RCC 7860 (cell line): ENCODE measurements around the gene GOLGA2.

Experiments used
- DNase-seq: peaks from one replicate; pipeline ENCODE4 v3.0.0-alpha.2; 2015; ENCODE audit warnings: low spot score
- FAIRE-seq: peaks from 2 replicates; lab custom pipeline; 2012; peaks lifted over from hg19 to GRCh38; lab: Jason Lieb, UNC

The GOLGA2 gene

DNA sequence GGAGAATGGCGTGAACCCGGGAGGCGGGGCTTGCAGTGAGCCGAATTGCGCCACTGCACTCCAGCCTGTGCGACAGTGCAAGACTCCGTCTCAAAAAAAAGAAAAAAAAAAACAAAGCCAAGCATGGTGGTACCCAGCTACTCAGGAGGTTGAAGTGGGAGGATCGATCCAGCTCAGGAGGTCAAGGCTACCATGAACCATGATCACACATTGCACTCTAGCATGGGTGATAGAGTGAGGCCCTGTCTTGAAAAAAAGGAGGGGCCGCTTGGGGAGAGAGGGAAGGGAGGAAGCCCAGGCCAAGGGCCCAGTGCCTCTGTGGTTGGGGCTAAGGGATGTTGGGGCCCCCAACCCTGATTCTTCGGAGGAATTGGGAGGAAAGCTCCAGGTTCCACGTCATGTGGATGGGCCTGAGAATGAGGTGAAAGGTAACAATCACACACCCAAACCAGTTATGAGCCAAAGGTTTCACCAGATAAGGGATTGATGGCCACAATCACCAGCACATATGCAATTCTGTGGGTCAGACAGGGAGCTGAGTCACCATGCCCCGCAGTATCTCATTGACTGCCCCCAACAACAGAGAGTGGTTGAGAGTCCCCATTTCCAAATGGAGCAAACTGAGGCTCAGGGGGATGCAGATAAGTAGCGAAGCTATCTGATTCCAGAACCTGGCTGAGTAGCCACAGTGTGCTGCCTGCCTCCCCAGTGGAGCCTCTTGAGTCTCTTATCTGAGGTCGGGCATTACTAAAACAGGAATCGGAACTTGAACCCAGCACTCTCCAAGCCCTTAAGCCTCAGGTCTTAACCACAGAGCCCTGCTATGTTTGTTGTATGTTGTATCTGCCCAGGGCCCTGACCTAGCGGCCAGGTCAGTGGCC lies 20.8 kb upstream of the GOLGA2 start:
- no peak for DNase-seq
- FAIRE-seq: no peak

GRCh38 chr9:128294142-128294541 lies 18.3 kb upstream of the GOLGA2 start:
- FAIRE-seq (no peak), DNase-seq (no peak)

DNA sequence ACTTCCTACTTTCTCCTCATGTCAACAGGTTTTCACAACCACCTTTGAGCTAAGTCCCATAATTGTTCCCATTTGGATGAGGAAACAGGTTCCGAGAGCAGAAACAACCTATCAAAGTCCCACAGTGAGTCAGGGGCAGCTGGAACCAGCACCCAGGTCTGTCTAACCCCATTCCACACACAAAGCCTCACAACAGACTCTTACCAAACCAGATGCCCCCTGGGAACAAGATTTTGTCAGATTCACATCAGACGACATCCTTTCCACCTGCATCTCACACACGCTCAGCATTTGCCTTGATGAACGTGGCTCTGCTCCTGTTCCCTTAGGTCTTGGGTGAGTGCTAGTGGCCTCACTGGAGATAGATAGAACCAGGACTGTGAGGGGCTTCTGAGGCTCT lies 17.3 kb upstream of the GOLGA2 start:
- FAIRE-seq (no peak), DNase-seq (no peak)

DNA sequence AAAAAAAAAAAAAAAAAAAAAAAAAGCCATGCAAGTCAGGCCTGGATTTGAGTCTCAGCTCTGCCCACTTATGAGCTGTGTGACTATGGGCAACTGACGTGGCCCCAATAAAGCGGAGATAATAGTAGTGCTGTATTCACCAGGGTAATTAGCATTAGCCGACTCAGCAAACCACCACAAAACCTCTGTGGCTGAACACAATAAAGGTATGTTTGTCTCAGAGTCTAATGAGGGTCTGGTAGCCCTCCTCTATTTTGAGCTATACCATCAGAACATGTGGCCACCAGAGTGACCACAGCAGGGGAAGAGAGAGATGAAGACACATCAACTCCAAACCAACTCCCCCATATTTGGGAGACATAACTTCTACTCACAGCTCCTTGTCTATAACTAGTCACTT lies 16.2 kb upstream of the GOLGA2 start:
- no peak for FAIRE-seq
- DNase-seq: no peak

GRCh38 chr9:128288273-128289004 lies 12.6 kb upstream of the GOLGA2 start:
- DNase-seq (no peak), FAIRE-seq (no peak)

- no peak for DNase-seq
- FAIRE-seq: no peak
These were observed 10.6 kb upstream of the GOLGA2 start for GRCh38 chr9:128286440-128286839.

- no peak for FAIRE-seq
These were observed 9.4 kb upstream of the GOLGA2 start for GRCh38 chr9:128285033-128285784.

DNA sequence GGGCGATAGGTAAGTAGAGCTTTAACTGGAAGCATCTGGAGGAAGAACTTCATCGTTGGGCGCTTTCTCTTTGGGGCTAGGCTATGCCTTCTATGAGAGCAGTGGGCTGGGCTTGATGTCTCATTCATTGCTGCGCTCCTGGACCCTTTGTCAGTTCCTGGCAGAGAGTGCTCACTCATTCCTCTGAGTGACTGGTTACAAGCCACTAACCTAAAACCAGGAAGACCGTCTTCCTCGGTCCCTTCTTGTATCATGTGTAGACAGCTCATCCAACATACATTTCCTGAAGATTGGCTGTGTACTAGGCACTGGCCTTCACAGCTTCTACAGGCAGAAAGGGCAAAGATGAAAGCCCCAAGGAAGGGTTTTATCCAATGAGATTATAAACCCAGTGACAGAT lies 6.7 kb upstream of the GOLGA2 start:
- FAIRE-seq (no peak), DNase-seq (no peak)

More at GRCh38 chr9:128285033-128285784, 9.4 kb upstream of the GOLGA2 start:
- DNase-seq: no peak

DNA sequence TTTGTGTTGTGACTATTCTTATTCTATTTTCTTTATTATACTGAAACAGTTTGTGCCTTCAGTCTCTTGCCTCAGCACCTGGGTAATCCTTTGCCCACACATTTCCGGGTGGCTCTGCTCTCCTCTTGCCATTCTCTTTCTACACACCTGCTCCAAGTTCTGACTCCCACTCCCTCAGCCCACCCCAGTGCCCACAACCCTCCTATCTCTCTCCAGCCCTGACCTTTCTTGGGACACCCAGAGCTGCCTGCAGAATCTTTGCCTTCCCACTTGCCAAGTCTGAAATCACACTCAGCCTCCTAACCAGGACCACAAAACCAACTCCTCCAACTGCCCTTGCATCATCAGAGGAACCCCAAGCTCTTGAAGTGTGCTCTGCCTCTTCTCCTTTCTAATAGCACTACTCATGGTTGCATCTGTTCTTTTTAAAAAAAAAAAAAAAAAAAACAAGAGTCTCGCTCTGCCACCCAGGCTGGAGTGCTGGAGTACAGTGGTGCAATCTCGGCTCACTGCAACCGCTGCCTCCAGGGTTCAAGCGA lies 4.3 kb upstream of the GOLGA2 start:
- FAIRE-seq: no peak
- no peak for DNase-seq

- FAIRE-seq: peak; percentile 84
These were observed 3.6 kb upstream of the GOLGA2 start for GRCh38 chr9:128279088-128280073.

GRCh38 chr9:128276574-128277270 lies 915 bp upstream of the GOLGA2 start:
- FAIRE-seq (no peak), DNase-seq (peak; percentile 42)

More at GRCh38 chr9:128279088-128280073, 3.6 kb upstream of the GOLGA2 start:
- peak; percentile 65 for DNase-seq

- DNase-seq: peak; percentile 100
- FAIRE-seq: peak; percentile 88
These were observed 284 bp upstream of the GOLGA2 start, which contains the start of gene SWI5 for GRCh38 chr9:128276008-128276573. Gene SWI5, plus strand, starts transcription at chr9:128276276.

GRCh38 chr9:128274245-128274644 lies 1.6 kb downstream of the GOLGA2 start:
- FAIRE-seq (no peak), DNase-seq (no peak)

DNA sequence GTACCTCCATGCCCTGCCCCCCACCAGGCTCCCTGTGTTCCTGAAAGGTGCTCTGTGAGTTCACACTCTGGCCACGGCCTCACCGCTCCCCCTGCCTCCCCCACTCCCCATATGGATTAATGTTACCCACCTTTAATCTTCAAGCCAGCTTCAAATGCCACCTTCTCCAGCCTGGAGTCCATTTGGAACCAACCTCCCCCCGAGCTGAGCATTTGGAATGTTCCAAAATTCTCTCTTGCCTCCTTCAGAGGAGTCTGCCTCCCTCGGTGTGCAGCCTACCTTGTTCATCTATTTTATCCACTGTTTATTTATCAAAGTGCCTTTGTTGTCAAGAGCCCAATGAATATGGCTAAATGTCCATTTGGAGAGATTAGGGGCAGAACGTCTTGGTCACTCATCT lies 4.3 kb downstream of the GOLGA2 start:
- FAIRE-seq (no peak), DNase-seq (no peak)

GRCh38 chr9:128271112-128271511 lies 4.7 kb downstream of the GOLGA2 start:
- FAIRE-seq (no peak), DNase-seq (no peak)

- no peak for DNase-seq
These were observed 8.8 kb downstream of the GOLGA2 start for GRCh38 chr9:128266868-128267590.

DNA sequence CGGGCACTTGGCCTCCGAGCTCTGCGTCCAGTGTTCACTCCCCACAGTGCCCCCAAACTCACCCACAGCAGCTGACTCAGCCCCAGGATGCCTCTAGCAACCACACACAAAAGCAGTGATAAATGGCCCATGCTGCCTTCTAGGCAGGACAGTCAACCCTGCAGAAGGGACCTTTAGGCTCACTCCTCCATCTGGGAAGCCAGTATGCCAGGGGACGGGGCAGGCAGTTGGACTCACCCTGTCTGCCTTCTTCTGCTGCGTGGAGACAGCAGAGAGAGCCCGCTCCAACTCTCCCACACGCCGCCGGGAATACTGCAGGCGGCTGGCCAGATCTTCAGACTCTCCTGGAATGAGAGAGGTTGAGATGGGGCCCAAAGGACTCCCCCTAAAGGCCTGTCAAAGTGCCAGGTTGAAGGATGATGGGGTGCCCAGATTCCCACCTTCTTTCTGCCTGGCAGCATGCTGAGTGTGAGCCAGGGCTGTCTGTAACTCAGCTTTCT lies 10.4 kb downstream of the GOLGA2 start:
- no peak for DNase-seq
- no peak for FAIRE-seq

More at GRCh38 chr9:128266868-128267590, 8.8 kb downstream of the GOLGA2 start:
- no peak for FAIRE-seq

GRCh38 chr9:128262687-128263086 lies 13.1 kb downstream of the GOLGA2 start:
- DNase-seq (no peak), FAIRE-seq (no peak)
